HG03095 (cell line): ENCODE data around the gene RAD51B.
"Not testable (repeated sequence)": the region's sequence is repeated elsewhere in the genome, so short reads cannot be mapped to it uniquely, and the experiment has no call there.

Experiments used
- ATAC-seq: cut with Tn5 transposase; IDR thresholded peaks from one replicate; pipeline ENCODE4 v1.9.1; 2021; ENCODE audit warnings: moderate library complexity; ENCODE audit not compliant: unreplicated experiment

RAD51B gene

GRCh38 chr14:68285421-68286179 lies 466.0 kb downstream of the RAD51B start:
- ATAC-seq, result no peak

GRCh38 chr14:68286667-68287066 lies 467.1 kb downstream of the RAD51B start:
- ATAC-seq, result no peak

GRCh38 chr14:68289452-68289851 lies 469.9 kb downstream of the RAD51B start:
- not testable (repeated sequence) for ATAC-seq

- ATAC-seq, result no peak
Observed at GRCh38 chr14:68291820-68292219, 472.2 kb downstream of the RAD51B start.

GRCh38 chr14:68292441-68293215 lies 473.0 kb downstream of the RAD51B start:
- ATAC-seq, result no peak

GRCh38 chr14:68293404-68293803 lies 473.8 kb downstream of the RAD51B start:
- ATAC-seq, result no peak

- ATAC-seq, result no peak
Observed at GRCh38 chr14:68295316-68295816, 475.8 kb downstream of the RAD51B start.

GRCh38 chr14:68297039-68297438 lies 477.5 kb downstream of the RAD51B start:
- no peak for ATAC-seq

- ATAC-seq, result no peak
Observed at GRCh38 chr14:68297876-68298468, 478.4 kb downstream of the RAD51B start.

- ATAC-seq, result no peak
Observed at GRCh38 chr14:68300608-68301007, 481.0 kb downstream of the RAD51B start.

GRCh38 chr14:68301219-68301618 lies 481.6 kb downstream of the RAD51B start:
- ATAC-seq, result no peak

- ATAC-seq, result not testable (repeated sequence)
Observed at GRCh38 chr14:68302938-68303337, 483.4 kb downstream of the RAD51B start.

- ATAC-seq, result no peak
Observed at GRCh38 chr14:68305738-68306137, 486.2 kb downstream of the RAD51B start.

- peak; percentile 70 for ATAC-seq
Observed at GRCh38 chr14:68306265-68306933, 486.8 kb downstream of the RAD51B start.

- no peak for ATAC-seq
Observed at GRCh38 chr14:68306934-68307789, 487.6 kb downstream of the RAD51B start.

GRCh38 chr14:68307790-68308168 lies 488.2 kb downstream of the RAD51B start:
- ATAC-seq, result no peak

- ATAC-seq, result no peak
Observed at GRCh38 chr14:68308726-68309520, 489.3 kb downstream of the RAD51B start.

- no peak for ATAC-seq
Observed at GRCh38 chr14:68309616-68310015, 490.0 kb downstream of the RAD51B start.

GRCh38 chr14:68312300-68312699 lies 492.7 kb downstream of the RAD51B start:
- no peak for ATAC-seq
